OCI-LY1 (cell line): ENCODE data around the gene CAV3.

Experiments
- CTCF ChIP-seq: fragments of 200-600 bp; sonication (generic), shearing (Covaris generic); IDR thresholded peaks from 2 replicates; pipeline ENCODE4 v1.5.1; 2017; ENCODE audit warnings: mild to moderate bottlenecking, antibody characterized with exemption, low read length, moderate library complexity, mixed read lengths
- EZH2 ChIP-seq: fragments of 200-600 bp; sonication (generic), shearing (Covaris generic); IDR thresholded peaks from 2 replicates; pipeline ENCODE4 v1.8.0; 2017; ENCODE audit warnings: borderline replicate concordance, mixed run types, mild to moderate bottlenecking, antibody characterized with exemption, low read length, moderate library complexity, mixed read lengths

GRCh38 chr3:8775602-8776001 is 42.0 kb downstream of the CAV3 start:
- TF ChIP-seq CTCF (no peak), EZH2 (no peak)
